Endothelial cell of umbilical vein (primary cell): ENCODE measurements around the gene GRK4.

Source experiments
- EZH2 ChIP-seq: IDR thresholded peaks from 2 replicates; pipeline ENCODE4 v1.6.1; 2012; ENCODE audit warnings: borderline replicate concordance, low read depth, mild to moderate bottlenecking, moderate library complexity, low read length, inconsistent platforms; ENCODE audit not compliant: severe bottlenecking
- GATA2 ChIP-seq: IDR thresholded peaks from 2 replicates; pipeline ENCODE4 v1.7.0; 2011; ENCODE audit warnings: low read depth, mild to moderate bottlenecking, moderate library complexity, mixed read lengths, low read length; ENCODE audit not compliant: insufficient read length, insufficient read depth
- MYC ChIP-seq: IDR thresholded peaks from one replicate; pipeline ENCODE4 v1.6.1; 2011; ENCODE audit warnings: mild to moderate bottlenecking, low read depth, low read length
- POLR2A ChIP-seq: IDR thresholded peaks from 2 replicates; pipeline ENCODE4 v1.6.1; 2012; ENCODE audit warnings: low read depth, mild to moderate bottlenecking, control low read depth, low read length
- POLR2AphosphoS5 ChIP-seq: IDR thresholded peaks from 2 replicates; pipeline ENCODE4 v1.6.1; 2012; ENCODE audit warnings: low read depth, mild to moderate bottlenecking, control low read depth, low read length, moderate library complexity; ENCODE audit not compliant: insufficient read depth
- TF ChIP-seq, protein P1 (sequence below), 2 donors: IDR thresholded peaks; 1 replicate in 1 of 2; 2 replicates in 1 of 2; pipeline ENCODE4 v1.5.1; 2011; ENCODE audit warnings: low read length in 2 of 2, mild to moderate bottlenecking in 2 of 2, moderate library complexity in 2 of 2, control low read depth in 1 of 2, inconsistent platforms in 1 of 2, low read depth in 1 of 2; ENCODE audit not compliant: insufficient read depth in 1 of 2; ENCODE audit errors: extremely low read depth in 1 of 2
- TF ChIP-seq, protein P2 (sequence below): IDR thresholded peaks from 2 replicates; pipeline ENCODE4 v1.6.1; 2011; ENCODE audit not compliant: insufficient read depth, insufficient read length

GRCh38 chr4:3087115-3087797 is 123.9 kb downstream of the GRK4 start:
- TF ChIP-seq, protein P1, sequence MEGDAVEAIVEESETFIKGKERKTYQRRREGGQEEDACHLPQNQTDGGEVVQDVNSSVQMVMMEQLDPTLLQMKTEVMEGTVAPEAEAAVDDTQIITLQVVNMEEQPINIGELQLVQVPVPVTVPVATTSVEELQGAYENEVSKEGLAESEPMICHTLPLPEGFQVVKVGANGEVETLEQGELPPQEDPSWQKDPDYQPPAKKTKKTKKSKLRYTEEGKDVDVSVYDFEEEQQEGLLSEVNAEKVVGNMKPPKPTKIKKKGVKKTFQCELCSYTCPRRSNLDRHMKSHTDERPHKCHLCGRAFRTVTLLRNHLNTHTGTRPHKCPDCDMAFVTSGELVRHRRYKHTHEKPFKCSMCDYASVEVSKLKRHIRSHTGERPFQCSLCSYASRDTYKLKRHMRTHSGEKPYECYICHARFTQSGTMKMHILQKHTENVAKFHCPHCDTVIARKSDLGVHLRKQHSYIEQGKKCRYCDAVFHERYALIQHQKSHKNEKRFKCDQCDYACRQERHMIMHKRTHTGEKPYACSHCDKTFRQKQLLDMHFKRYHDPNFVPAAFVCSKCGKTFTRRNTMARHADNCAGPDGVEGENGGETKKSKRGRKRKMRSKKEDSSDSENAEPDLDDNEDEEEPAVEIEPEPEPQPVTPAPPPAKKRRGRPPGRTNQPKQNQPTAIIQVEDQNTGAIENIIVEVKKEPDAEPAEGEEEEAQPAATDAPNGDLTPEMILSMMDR (IDR thresholded peaks at IDR 0.05; ENCODE audit: extremely low read depth in 1 of 2, insufficient read depth in 1 of 2, low read depth in 1 of 2, low read length in 2 of 2), result no peak
- TF ChIP-seq POLR2AphosphoS5, result no peak
- TF ChIP-seq POLR2A, result no peak
- TF ChIP-seq, protein P2, sequence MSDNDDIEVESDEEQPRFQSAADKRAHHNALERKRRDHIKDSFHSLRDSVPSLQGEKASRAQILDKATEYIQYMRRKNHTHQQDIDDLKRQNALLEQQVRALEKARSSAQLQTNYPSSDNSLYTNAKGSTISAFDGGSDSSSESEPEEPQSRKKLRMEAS, result no peak
- TF ChIP-seq MYC, result no peak
- no peak for TF ChIP-seq EZH2
- no peak for TF ChIP-seq GATA2
